ENCODE results near the gene GAB2. TPM values are rescaled to one million over a fixed set of nuclear protein-coding genes. Genes with fewer than 3 reads are reported as not detected.

GAB2 gene
- total RNA-seq, 1 experiment from 2014 or later = 10.0 TPM

GRCh38 chr11:78350646-78351165 lies 66.9 kb downstream of the GAB2 start:
- H3K27me3 ChIP-seq (ENCODE audit: control insufficient read depth, insufficient read depth, low read length) = no peaks in the 10 kb centered on the region
- DNase-seq (ENCODE audit: low read depth, low spot score) (no peak), ATAC-seq (peak; percentile 61)
- intact Hi-C loops (cut with micrococcal nuclease; ENCODE audit: unreplicated experiment) = no loop called here
- ChIA-PET CTCF (no interaction called here), POLR2A (no interaction called here)
- H3K9me3 ChIP-seq (ENCODE audit: control insufficient read depth, insufficient read depth, low read depth, low read length) = no peaks in the 10 kb centered on the region
- BruUV-seq (replicated peaks) = no TSS peak
- no peaks in the 10 kb centered on the region for H3K36me3 ChIP-seq (ENCODE audit: control insufficient read depth, insufficient read depth, low read length)
- TF ChIP-seq, protein P1, sequence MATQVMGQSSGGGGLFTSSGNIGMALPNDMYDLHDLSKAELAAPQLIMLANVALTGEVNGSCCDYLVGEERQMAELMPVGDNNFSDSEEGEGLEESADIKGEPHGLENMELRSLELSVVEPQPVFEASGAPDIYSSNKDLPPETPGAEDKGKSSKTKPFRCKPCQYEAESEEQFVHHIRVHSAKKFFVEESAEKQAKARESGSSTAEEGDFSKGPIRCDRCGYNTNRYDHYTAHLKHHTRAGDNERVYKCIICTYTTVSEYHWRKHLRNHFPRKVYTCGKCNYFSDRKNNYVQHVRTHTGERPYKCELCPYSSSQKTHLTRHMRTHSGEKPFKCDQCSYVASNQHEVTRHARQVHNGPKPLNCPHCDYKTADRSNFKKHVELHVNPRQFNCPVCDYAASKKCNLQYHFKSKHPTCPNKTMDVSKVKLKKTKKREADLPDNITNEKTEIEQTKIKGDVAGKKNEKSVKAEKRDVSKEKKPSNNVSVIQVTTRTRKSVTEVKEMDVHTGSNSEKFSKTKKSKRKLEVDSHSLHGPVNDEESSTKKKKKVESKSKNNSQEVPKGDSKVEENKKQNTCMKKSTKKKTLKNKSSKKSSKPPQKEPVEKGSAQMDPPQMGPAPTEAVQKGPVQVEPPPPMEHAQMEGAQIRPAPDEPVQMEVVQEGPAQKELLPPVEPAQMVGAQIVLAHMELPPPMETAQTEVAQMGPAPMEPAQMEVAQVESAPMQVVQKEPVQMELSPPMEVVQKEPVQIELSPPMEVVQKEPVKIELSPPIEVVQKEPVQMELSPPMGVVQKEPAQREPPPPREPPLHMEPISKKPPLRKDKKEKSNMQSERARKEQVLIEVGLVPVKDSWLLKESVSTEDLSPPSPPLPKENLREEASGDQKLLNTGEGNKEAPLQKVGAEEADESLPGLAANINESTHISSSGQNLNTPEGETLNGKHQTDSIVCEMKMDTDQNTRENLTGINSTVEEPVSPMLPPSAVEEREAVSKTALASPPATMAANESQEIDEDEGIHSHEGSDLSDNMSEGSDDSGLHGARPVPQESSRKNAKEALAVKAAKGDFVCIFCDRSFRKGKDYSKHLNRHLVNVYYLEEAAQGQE (IDR thresholded peaks at IDR 0.05; ENCODE audit: insufficient read depth in 1 of 2, low read depth in 2 of 2, low read length in 1 of 2) = no peak
- TF ChIP-seq SIN3A (IDR thresholded peaks at IDR 0.05; ENCODE audit: borderline replicate concordance, insufficient read depth, low read depth, low read length) (no peak), TCF7L2 (IDR thresholded peaks at IDR 0.05; ENCODE audit: low read depth, low read length) (no peak), POLR2AphosphoS5 (IDR thresholded peaks at IDR 0.05; ENCODE audit: low read depth, low read length) (no peak)
- TF ChIP-seq, protein P2, sequence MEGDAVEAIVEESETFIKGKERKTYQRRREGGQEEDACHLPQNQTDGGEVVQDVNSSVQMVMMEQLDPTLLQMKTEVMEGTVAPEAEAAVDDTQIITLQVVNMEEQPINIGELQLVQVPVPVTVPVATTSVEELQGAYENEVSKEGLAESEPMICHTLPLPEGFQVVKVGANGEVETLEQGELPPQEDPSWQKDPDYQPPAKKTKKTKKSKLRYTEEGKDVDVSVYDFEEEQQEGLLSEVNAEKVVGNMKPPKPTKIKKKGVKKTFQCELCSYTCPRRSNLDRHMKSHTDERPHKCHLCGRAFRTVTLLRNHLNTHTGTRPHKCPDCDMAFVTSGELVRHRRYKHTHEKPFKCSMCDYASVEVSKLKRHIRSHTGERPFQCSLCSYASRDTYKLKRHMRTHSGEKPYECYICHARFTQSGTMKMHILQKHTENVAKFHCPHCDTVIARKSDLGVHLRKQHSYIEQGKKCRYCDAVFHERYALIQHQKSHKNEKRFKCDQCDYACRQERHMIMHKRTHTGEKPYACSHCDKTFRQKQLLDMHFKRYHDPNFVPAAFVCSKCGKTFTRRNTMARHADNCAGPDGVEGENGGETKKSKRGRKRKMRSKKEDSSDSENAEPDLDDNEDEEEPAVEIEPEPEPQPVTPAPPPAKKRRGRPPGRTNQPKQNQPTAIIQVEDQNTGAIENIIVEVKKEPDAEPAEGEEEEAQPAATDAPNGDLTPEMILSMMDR (IDR thresholded peaks at IDR 0.05) = no peak
- H3K4me1 ChIP-seq (ENCODE audit: control insufficient read depth, insufficient read depth, low read length) = peaks cover 23% of the 10 kb centered on the region
- H3K4me3 ChIP-seq (ENCODE audit: low read depth in 2 of 2, low read length in 2 of 2) = peak overlapping the region; percentile 7 to 17
- in situ Hi-C loops (cut with HindIII; ENCODE audit: low pct_unique_long_range_greater_than_20kb, low sequenced_read_pairs) = no loop called here
- peak overlapping the region; percentile 78 for H3K27ac ChIP-seq (ENCODE audit: low read length)

DNA sequence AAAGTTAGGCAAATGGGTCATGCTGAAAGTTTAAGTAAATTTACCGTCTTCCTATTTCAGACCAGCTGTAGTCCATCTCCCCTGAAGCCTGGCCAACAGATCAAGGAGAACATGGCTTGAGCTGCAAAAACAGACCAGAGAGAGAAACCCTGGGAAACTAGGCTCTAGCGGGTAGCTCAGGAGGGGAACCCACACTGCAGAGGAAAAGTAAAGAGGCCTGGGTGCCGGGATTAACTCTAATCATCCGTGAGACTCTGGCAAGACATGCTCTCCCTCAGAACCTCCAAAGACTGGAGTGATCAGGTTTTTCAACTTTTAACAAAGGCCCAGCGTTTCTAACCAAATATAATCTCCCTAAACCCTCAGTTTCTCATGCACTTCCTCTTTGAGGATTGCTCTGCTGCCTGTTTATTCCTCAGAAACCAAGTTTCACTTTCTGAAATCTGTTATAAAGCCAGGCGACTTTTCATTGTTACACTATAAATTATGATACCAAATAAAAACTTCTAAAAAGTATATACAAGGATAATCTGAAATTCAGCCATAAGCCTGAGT lies 67.5 kb downstream of the GAB2 start:
- Histone ChIP-seq H3K4me3 (ENCODE audit: low read depth in 2 of 2, low read length in 2 of 2) (peak overlapping the region; percentile 7 to 17; a peak in 3 of 4 replicates), H3K4me1 (ENCODE audit: control insufficient read depth, insufficient read depth, low read length) (peaks cover 23% of the 10 kb centered on the region), H3K27ac (ENCODE audit: low read length) (peak overlapping the region; percentile 78), H3K36me3 (ENCODE audit: control insufficient read depth, insufficient read depth, low read length) (no peaks in the 10 kb centered on the region), H3K9me3 (ENCODE audit: control insufficient read depth, insufficient read depth, low read depth, low read length) (no peaks in the 10 kb centered on the region), H3K27me3 (ENCODE audit: control insufficient read depth, insufficient read depth, low read length) (no peaks in the 10 kb centered on the region)
- BruUV-seq (replicated peaks) = no TSS peak
- no peak for DNase-seq (ENCODE audit: low read depth, low spot score)
- ChIA-PET POLR2A (no interaction called here), CTCF (no interaction called here)
- intact Hi-C loops (cut with micrococcal nuclease; ENCODE audit: unreplicated experiment) = no loop called here
- TF ChIP-seq, protein P2 (IDR thresholded peaks at IDR 0.05) = no peak
- no peak for TF ChIP-seq POLR2AphosphoS5 (IDR thresholded peaks at IDR 0.05; ENCODE audit: low read depth, low read length)
- no peak for TF ChIP-seq SIN3A (IDR thresholded peaks at IDR 0.05; ENCODE audit: borderline replicate concordance, insufficient read depth, low read depth, low read length)
- no peak for TF ChIP-seq TCF7L2 (IDR thresholded peaks at IDR 0.05; ENCODE audit: low read depth, low read length)
- TF ChIP-seq, protein P1 (IDR thresholded peaks at IDR 0.05; ENCODE audit: insufficient read depth in 1 of 2, low read depth in 2 of 2, low read length in 1 of 2) = no peak
- in situ Hi-C loops (cut with HindIII; ENCODE audit: low pct_unique_long_range_greater_than_20kb, low sequenced_read_pairs) = no loop called here
- 0 out of 2 replicates have a peak, but pooled peaks have one; percentile 22 for ATAC-seq
